Thyroid gland (tissue), 4 donors: ENCODE data around the gene SLC9B2. TPM values are rescaled to one million over a fixed set of nuclear protein-coding genes. Genes with fewer than 3 reads are reported as not detected.

Experiments used
- DNase-seq, 2 donors: peaks; one replicate each; pipeline ENCODE4 v3.0.0-alpha.2; 2019
- H3K27ac ChIP-seq, 3 donors: fragments of 200-600 bp; sonication (generic); 1 replicate in 2 of 3; 2 replicates in 1 of 3; pipeline ENCODE4 v1.5.1; 2016 to 2019; ENCODE audit warnings: mild to moderate bottlenecking in 1 of 3, moderate library complexity in 1 of 3
- H3K27me3 ChIP-seq: fragments of 200-600 bp; sonication (generic); one replicate; pipeline ENCODE4 v1.5.1; 2019
- H3K36me3 ChIP-seq, 2 donors: fragments of 200-600 bp; sonication (generic); one replicate each; pipeline ENCODE4 v1.5.1; 2016 to 2019
- H3K4me1 ChIP-seq, 2 donors: fragments of 200-600 bp; sonication (generic); one replicate each; pipeline ENCODE4 v1.5.1; 2017 to 2019
- H3K4me3 ChIP-seq, 3 donors: fragments of 200-600 bp; sonication (generic); replicated peaks in 1 of 3; 1 replicate in 2 of 3; 2 replicates in 1 of 3; pipeline ENCODE4 v1.5.1; 2016; ENCODE audit warnings: mild to moderate bottlenecking in 1 of 3
- H3K9me3 ChIP-seq: fragments of 200-600 bp; sonication (generic); one replicate; pipeline ENCODE4 v1.5.1; 2017
- POLR2A ChIP-seq, 2 donors: fragments of 450-650 bp; IDR thresholded peaks; one replicate each; pipeline ENCODE4 v1.6.1; 2017; ENCODE audit warnings: antibody characterized with exemption in 2 of 2, mild to moderate bottlenecking in 2 of 2, moderate library complexity in 1 of 2
- WGBS, 2 donors: methylation state at CpG; one replicate each; pipeline ENCODE4 v1.1.5; 2017; 5-methylcytosine and 5-hydroxymethylcytosine counted together
- intact Hi-C: fragments of 100-400 bp; cut with DNase I; formaldehyde crosslinking; loops from one replicate; pipeline ENCODE4 v1.15.1; 2023
- total RNA-seq, 4 donors: library from RNA; depleted of rRNA; stranded (reverse); fragments of >200 nt; gene quantifications; one replicate each; pipeline ENCODE4 v1.2.3, GENCODE V29; 2016
- TF ChIP-seq, protein P1 (sequence below), 6 experiments: fragments of 200-600 bp in 3 of 6; fragments of 450-650 bp in 3 of 6; sonication (generic) in 3 of 6; IDR thresholded peaks; one replicate each; pipeline ENCODE4 v1.5.1; 2016 to 2019; ENCODE audit warnings: antibody characterized with exemption in 6 of 6, mild to moderate bottlenecking in 2 of 6, inconsistent platforms in 1 of 6, moderate library complexity in 1 of 6

The SLC9B2 gene
- total RNA-seq, 4 donors from 2014 or later, result 3.9 to 9.5 (median 7.1) TPM

DNA sequence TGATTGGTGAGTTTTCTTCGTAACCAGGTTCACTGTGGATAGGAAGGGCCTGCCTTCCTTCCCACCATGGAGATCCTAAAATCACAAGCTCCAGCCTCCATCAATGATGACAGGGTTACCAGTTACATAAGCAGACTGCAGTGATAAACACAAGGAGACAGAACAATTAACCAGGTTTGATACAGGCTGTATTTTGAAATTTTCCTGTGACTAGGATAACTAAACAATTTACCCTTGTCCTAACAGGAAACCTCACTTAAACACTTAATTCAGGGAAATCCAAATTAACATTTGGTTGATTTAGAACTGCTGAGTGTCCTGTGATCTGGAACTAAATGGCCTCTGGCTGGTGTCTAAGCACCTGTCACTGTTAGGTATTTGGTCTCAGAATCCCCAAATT lies 3.1 kb upstream of the SLC9B2 start:
- no peaks in the 10 kb centered on the region for H3K27me3 ChIP-seq
- peaks cover 7% of the 10 kb centered on the region in 2 donors for H3K36me3 ChIP-seq
- no peaks in the 10 kb centered on the region for H3K9me3 ChIP-seq
- H3K4me1 ChIP-seq, result no peaks in the 10 kb centered on the region
- 96 to 100% methylated on average over 1 of the region's 1 CpG for WGBS, 2 donors
- TF ChIP-seq, protein P1, sequence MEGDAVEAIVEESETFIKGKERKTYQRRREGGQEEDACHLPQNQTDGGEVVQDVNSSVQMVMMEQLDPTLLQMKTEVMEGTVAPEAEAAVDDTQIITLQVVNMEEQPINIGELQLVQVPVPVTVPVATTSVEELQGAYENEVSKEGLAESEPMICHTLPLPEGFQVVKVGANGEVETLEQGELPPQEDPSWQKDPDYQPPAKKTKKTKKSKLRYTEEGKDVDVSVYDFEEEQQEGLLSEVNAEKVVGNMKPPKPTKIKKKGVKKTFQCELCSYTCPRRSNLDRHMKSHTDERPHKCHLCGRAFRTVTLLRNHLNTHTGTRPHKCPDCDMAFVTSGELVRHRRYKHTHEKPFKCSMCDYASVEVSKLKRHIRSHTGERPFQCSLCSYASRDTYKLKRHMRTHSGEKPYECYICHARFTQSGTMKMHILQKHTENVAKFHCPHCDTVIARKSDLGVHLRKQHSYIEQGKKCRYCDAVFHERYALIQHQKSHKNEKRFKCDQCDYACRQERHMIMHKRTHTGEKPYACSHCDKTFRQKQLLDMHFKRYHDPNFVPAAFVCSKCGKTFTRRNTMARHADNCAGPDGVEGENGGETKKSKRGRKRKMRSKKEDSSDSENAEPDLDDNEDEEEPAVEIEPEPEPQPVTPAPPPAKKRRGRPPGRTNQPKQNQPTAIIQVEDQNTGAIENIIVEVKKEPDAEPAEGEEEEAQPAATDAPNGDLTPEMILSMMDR (IDR thresholded peaks at IDR 0.05), result no peak
- TF ChIP-seq POLR2A (IDR thresholded peaks at IDR 0.05), result no peak
- no peak overlapping the region for H3K27ac ChIP-seq
- no peak overlapping the region for H3K4me3 ChIP-seq
- intact Hi-C loops, result no loop called here
- DNase-seq, result no peak

DNA sequence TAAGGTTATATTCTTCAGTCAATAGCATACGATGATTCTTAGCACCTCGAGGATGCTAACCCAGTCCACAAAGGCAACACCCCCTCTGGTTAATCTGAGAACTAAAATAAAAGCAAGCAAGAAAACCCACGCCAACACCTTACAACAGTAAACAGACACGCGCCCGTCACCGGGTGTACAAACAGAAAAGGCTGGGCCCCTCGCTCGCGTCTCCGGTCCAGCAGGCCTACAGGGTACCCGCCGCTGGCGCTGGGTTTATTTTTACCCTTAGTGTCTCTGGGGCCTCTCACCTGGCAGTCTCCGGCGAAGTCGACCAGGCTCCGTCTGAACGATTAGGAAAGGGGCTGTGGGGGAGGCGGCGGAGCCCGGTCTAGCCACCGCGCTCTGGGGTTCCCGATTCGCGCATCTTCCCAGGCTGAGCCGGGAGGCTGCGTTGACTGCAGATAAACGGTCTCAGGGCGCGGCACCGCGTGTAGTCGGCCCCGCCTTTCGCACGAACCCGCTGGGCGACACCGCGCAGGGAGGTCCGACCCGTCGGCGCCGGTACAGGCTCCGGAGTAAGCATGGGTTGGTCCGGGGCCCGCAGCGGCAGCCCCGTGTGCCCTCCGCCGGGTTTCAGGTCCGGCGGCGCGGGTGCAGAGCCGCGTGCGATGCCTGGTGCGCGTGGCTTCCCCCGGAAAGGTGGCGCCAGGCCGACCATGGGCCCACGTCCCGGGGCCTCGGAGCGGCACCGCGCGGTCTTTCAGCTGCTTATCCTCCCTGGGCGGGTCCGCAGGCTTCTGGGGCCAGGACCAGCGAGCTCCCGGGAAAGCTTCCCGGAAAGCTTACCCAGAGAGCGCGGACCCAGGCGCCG lies 441 bp downstream of the SLC9B2 start:
- peak in 1 of 2 donors; percentile 4 for TF ChIP-seq POLR2A (IDR thresholded peaks at IDR 0.05)
- TF ChIP-seq, protein P1 (IDR thresholded peaks at IDR 0.05), result no peak
- H3K27me3 ChIP-seq, result no peaks in the 10 kb centered on the region
- intact Hi-C loops, result no loop called here
- 1 to 6% methylated on average over 11 to 23 of the region's 82 CpGs for WGBS, 2 donors
- H3K4me3 ChIP-seq, result peak overlapping the region; percentile 11 to 66 (median 53)
- no peaks in the 10 kb centered on the region for H3K4me1 ChIP-seq
- H3K36me3 ChIP-seq, result peaks cover under 1 to 7% of the 10 kb centered on the region in 2 donors
- no peaks in the 10 kb centered on the region for H3K9me3 ChIP-seq
- peak; percentile 49 to 53 for DNase-seq
- H3K27ac ChIP-seq, result peak overlapping the region; percentile 17 to 72 (median 71)

DNA sequence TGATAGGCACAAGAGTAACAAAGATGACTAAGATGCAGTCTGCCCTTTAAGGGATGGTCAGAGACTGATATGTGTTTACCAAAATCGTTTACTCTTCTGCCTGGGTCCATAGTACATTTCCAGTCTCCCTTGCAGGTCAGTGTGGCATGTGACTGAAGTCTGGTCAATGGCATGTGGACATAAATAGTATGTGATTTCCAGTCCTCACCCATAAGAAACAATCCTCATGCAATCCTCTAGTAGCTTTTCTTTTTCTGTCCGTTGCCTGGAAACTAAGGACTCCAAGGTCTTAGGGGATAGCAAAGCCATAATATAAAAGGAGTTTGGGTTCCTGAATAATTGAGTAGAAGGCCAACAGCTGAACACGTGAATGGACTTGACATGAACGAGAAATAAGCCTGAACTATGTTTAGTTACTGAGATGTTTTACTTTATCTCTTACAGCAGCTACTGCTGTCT lies 1.1 kb downstream of the SLC9B2 start:
- H3K4me1 ChIP-seq, result no peaks in the 10 kb centered on the region
- no peaks in the 10 kb centered on the region for H3K27me3 ChIP-seq
- no peaks in the 10 kb centered on the region for H3K9me3 ChIP-seq
- WGBS, 2 donors, result 54 to 69% methylated on average over 4 of the region's 4 CpGs
- no peak for DNase-seq
- peak overlapping the region in 1 of 3 donors; percentile 66 for H3K4me3 ChIP-seq
- H3K27ac ChIP-seq, result no peak overlapping the region
- TF ChIP-seq, protein P1 (IDR thresholded peaks at IDR 0.05), result no peak
- TF ChIP-seq POLR2A (IDR thresholded peaks at IDR 0.05), result no peak
- intact Hi-C loops, result no loop called here
- H3K36me3 ChIP-seq, result peaks cover 0 to 7% of the 10 kb centered on the region in 2 donors

DNA sequence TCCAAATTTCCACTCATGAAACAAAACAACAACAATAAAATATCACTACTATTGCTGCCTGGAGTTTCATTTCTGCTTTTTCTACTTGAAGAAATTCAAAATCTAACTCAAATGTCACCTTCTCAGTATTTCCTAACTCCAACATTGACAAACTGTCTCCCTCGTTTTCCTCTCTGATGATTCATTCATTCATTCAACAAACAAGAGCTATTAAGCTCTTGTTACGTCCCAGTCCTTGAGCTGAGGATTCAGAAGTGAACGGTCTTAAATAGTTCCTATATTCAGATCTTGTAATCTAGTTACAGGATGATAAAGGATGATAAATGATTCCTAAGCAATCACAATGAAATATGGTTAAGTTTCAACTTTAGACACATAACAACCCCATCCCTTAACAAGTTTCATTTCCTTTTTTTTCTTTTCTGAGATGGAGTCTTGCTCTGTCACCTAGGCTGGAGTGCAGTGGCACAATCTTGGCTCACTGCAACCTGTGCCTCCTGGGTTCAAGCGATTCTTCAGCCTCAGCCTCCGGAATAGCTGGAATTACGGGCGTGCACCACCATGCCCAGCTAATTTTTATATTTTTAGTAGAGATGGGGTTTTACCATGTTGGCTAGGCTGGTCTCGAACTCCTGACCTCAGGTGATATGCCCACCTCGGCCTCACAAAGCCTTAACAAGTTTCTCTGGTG lies 1.7 kb downstream of the SLC9B2 start:
- intact Hi-C loops, result no loop called here
- no peak for TF ChIP-seq POLR2A (IDR thresholded peaks at IDR 0.05)
- TF ChIP-seq, protein P1 (IDR thresholded peaks at IDR 0.05), result no peak
- Histone ChIP-seq H3K36me3 (peaks cover 0 to 7% of the 10 kb centered on the region in 2 donors), H3K27ac (no peak overlapping the region), H3K4me3 (no peak overlapping the region), H3K4me1 (no peaks in the 10 kb centered on the region), H3K9me3 (no peaks in the 10 kb centered on the region), H3K27me3 (no peaks in the 10 kb centered on the region)
- DNase-seq, result no peak
- WGBS, 2 donors, result 92 to 95% methylated on average over 9 of the region's 9 CpGs
